Globus pallidus (tissue), 1 donor: ENCODE measurements around the gene FXN.

Source experiments
- DNase-seq: peaks from one replicate; pipeline ENCODE4 v3.0.0-alpha.2; 2015; ENCODE audit warnings: low spot score

Gene FXN

DNA sequence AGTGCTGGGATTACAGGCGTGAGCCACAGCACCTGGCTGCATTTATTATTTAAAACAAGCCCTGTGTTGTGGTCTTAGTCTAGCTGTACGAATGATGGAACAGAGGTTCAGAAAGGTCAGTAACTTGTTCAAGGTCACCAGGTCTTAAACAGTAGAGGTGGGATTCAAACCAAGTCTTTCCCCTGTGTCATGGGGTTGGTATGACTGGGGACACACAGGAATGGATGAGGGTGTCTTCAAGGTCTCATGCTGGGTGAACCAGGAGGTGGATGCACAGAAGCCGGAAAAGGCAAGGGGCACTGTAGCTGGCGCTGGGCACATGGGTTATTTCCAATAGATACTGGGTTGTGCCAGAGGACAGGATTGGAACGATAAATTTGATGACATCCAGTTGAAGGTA lies 106.3 kb downstream of the FXN start:
- no peak for DNase-seq

DNA sequence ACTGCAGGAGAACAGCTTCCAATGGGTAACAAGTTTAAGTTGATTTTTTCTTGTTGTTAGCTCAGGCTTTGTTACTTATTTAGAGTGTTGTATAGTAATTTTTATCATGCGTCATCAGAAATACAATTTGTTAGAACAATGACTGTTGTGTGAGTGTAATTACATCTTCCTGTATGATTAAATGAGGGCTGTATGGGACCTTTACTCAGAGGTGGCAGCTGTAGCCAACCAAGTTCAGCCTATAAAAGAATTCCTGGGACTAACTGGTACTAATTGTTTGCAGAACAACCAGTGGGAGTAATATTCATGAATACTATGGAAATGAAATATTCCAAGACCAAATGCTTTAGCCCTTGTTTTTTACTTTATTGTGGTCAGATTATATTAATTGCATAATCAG lies 107.7 kb downstream of the FXN start:
- DNase-seq, result no peak

DNA sequence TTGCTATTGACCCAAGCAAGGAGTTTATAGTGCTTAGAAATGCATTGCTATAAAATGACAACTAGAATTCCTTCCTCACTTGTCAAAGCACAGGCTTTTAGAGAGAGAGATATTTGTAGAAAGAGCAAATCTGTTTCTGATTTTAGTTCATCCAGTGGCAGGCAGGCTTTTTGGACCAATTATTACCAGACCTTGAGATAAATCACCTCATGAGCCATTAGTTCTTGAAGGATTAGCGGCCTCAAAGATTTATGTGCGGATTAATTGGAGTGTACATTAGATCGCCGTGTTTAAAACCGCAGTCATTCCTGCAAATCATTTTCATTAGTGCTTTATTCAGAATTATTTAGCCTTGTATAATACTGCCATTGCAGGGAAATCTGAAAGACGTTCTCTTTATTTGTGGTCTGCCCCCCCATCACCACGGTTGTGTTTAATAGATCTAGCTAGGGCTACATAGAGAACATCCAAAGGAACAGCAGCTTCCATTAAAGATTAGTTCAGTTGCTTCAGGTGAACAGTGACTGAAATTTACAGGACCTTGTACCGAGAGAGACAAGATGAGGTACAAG lies 109.7 kb downstream of the FXN start:
- DNase-seq, result no peak

DNA sequence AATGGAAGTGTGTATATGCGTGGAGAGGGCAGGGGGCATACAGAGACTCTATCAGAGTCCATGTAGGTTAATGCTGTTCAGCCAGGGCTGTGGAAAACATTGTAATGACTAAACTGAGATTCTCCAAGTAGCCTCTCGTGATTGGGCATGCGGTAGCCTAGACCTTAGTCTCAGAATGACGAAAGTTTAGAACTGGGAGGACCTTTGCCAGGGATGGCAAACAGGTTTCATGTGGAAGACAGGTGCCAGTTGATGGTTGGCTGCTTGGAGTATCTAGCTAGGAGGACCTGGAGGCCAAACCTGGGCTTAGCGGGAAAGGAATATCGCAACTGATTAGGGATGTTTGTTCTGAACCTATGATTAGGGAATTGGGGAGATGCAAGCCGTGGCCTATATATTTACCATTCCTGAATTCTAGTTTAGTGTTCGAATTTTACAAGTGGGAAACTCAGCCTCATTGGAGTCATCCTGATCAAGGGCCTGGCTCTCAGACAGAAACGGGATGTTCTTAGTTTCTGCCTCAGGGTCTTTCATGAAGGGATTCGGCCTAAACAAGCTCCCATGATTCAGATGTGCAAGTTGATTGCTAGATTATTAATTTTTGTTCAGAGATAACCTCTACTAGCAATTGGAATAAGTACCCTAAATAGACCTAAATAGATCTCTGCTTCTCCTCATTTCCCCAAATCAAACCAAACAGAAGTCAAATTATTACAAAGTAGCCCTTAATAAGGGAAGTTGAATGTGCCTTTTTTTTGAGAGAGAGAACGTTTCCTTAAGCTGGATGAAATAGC lies 111.7 kb downstream of the FXN start:
- DNase-seq, result no peak

DNA sequence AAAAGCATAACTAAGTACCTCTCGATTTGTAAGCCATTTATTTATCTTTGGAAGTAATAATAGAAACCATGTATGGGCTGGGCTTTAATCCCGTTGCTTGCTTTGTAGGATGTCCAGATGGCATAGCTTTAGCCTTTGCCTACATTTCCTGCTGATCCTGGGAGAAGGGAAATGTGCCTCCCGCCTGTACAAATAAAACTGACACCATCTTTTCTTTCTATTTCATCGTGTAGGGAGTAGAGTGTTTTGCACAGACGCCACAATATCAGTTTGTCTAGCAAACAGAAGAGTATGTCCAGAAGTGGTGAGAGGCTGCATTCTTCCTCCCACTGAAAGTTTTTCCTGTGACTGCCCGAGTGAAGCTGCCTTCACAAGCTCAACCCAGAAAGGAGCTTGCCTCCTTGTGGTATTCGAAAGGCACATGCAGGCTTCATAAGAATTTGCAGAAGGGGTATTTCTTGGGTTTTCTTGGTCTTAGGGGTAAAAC lies 113.8 kb downstream of the FXN start:
- peak; percentile 51 for DNase-seq
